ENCODE results near the gene NMNAT2. TPM values are rescaled to one million over a fixed set of nuclear protein-coding genes. Genes with fewer than 3 reads are reported as not detected.

The NMNAT2 gene
- total and polyA plus RNA-seq, 2 donors = 1.4 to 2.4 TPM

DNA sequence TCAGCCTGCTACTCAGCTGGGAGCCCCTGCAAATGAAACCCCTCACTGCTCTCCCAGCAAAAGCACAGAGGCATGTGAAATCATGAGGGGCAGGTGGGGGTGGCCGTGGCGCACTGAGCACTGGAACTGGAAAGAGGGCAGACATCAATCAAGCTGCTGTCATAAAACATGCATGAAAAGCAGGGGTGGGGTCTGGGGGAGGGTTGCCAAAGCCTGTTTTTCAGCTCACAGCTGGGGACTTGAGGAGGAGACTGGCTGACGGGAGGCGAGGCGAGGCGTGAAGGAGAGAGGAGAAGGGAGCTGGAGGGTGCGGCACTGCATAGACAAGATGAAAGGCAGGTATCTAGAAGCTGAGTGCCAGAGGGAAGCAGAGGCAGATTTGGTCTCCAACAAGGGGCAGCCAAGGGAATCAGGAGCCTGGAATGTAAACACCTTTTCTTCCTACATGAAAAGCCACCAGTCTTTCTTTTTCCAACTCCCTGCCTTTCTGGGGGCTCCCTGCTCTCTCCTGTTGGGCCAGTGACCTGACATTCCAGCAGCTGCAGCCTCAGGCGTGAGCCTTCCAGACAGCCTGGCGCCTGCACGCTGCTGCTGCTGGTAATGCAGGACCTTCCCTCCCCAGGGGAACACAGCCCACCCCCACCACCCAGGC, 87.0 kb downstream of the NMNAT2 start:
- Histone ChIP-seq H3K27ac (ENCODE audit: low read depth) (no peak overlapping the region), H3K4me1 (ENCODE audit: insufficient read depth) (no peaks in the 10 kb centered on the region), H3K36me3 (ENCODE audit: insufficient read depth) (no peaks in the 10 kb centered on the region), H3K4me3 (ENCODE audit: low read depth, low read length) (no peak overlapping the region)
- 34% methylated on average over 10 of the region's 10 CpGs for WGBS
- peak; percentile 39 for DNase-seq (ENCODE audit: extremely low spot score)

- Histone ChIP-seq H3K4me1 (ENCODE audit: insufficient read depth) (no peaks in the 10 kb centered on the region), H3K36me3 (ENCODE audit: insufficient read depth) (no peaks in the 10 kb centered on the region), H3K4me3 (ENCODE audit: low read depth, low read length) (no peak overlapping the region), H3K27ac (ENCODE audit: low read depth) (no peak overlapping the region)
- no peak for DNase-seq (ENCODE audit: extremely low spot score)
- WGBS = 93% methylated on average over 4 of the region's 4 CpGs
These were observed 87.8 kb downstream of the NMNAT2 start for GRCh38 chr1:183330335-183330734.

DNA sequence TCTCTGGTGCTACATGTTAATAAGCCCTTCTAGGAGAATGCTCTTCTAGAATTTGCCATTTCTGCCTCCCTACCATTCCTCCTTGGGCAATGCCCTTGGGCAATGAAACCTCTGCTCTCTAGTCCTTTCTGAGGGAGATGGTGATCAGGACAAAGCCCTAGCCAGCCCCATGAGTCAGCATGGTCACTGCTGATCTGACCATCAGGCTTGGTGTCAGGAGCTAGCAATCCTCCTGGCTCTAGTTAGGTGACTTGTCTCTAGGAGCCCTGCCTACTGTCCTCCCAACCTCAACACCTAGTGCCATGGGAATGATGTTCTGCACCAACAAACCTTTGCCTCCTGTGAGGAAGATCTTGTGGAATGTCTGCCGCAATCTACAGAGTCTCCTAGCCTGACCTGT, 89.8 kb downstream of the NMNAT2 start:
- 96% methylated on average over 1 of the region's 1 CpG for WGBS
- H3K27ac ChIP-seq (ENCODE audit: low read depth) = no peak overlapping the region
- H3K4me3 ChIP-seq (ENCODE audit: low read depth, low read length) = no peak overlapping the region
- no peaks in the 10 kb centered on the region for H3K36me3 ChIP-seq (ENCODE audit: insufficient read depth)
- no peaks in the 10 kb centered on the region for H3K4me1 ChIP-seq (ENCODE audit: insufficient read depth)
- no peak for DNase-seq (ENCODE audit: extremely low spot score)

DNA sequence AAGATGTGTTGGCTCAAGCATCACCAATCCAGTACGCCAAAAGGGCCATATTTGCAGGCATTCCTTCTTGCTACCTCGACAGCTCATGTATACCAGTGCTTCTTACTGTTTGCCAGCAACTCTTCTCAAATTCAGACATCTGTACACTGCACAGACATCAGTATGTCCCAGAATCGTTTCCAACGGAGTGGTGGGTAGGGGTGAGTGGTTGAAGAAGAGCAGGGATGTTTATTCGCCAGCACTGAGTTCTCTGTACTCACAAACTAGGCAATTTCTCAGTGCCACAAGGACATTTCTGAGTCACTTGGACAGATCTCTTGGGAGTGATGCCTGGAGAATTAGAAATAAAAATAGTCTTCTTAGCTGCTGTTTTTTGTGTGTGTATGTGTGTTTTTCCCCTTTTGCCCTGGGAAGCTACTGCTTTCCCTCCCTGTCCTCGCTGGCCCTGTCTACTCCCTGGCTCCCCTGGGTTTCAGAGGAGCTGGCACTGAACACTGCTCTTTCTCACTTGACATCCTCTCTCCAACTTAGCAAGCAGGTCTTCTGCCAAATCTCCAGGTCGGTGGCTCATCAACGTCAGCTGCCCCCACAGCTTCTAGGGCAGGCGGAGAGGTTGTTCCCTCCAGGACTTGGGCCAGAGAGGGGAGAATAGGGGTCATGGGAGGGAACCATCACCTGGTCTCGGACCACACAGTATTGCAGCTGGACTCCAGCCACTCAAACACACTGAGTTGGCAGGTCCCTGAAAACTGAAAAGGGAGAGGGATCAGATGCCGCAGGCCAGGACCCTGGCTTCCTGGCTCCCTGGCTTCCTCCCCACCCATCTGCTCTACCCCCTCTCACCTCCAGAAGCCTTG, 90.5 kb downstream of the NMNAT2 start:
- H3K4me3 ChIP-seq (ENCODE audit: low read depth, low read length) = no peak overlapping the region
- no peaks in the 10 kb centered on the region for H3K36me3 ChIP-seq (ENCODE audit: insufficient read depth)
- no peak for DNase-seq (ENCODE audit: extremely low spot score)
- WGBS = 44% methylated on average over 11 of the region's 11 CpGs
- no peak overlapping the region for H3K27ac ChIP-seq (ENCODE audit: low read depth)
- H3K4me1 ChIP-seq (ENCODE audit: insufficient read depth) = no peaks in the 10 kb centered on the region

DNA sequence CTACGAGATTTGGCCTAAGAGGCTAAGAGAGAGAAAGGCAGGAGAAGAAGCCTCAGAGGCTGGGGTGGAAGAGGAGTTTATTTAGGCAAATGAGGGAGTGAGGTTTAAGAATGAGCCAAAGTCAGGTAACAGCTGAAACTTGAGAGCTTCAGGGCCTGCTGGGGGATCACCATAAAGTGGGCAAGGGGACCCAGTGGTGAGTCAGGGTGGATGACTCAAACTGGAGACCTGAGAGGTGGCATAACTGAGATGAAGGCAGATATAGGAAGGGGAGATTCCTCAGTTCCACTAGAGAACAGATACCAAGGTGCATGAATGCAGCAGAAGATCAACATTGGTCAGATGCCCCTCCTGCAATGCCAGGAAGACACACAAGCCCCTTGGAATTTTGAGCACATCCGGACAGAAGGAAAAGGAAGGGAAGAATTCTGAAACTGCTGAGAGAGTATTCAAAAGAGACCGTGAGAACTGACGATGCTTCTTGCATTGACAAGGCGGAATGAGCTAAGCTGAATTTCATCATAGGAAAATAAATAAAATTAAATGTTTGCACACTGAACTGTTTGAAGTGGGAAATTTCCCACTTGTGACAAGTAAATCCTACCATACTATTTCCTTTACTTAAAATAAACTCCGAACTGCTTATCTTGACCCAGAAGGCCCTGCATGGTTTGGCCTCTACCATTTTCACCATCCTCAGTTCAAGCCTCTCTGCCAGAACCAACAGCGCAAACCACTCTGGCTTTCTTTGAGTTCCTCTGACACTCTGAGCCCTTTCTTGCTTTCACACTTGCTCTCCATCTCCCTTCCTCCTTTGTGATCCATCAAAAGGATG, 94.1 kb downstream of the NMNAT2 start:
- no peak for DNase-seq (ENCODE audit: extremely low spot score)
- no peak overlapping the region for H3K4me3 ChIP-seq (ENCODE audit: low read depth, low read length)
- H3K27ac ChIP-seq (ENCODE audit: low read depth) = no peak overlapping the region
- WGBS = 85% methylated on average over 7 of the region's 7 CpGs
- H3K36me3 ChIP-seq (ENCODE audit: insufficient read depth) = no peaks in the 10 kb centered on the region
- H3K4me1 ChIP-seq (ENCODE audit: insufficient read depth) = no peaks in the 10 kb centered on the region

DNA sequence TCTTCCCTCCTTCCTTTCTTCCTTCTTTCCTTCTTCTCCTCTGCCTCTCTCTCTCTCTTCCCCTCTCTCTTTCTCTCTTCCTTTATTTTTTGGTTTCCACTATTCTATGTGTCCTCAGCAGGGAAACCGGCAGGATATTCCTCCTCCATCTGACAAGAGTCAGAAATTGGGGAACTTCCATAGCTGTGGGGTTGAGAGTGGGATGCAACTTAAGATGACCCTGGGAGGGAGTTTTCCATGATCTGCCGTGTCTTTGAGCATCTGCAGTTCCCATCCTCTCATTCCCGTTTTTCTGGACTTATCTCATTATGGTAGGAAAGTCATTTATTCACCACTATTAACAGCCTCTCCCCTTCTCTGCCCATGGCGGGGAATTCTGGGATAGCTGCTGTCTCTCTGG, 98.6 kb downstream of the NMNAT2 start:
- Histone ChIP-seq H3K36me3 (ENCODE audit: insufficient read depth) (no peaks in the 10 kb centered on the region), H3K27ac (ENCODE audit: low read depth) (no peak overlapping the region), H3K4me3 (ENCODE audit: low read depth, low read length) (no peak overlapping the region), H3K4me1 (ENCODE audit: insufficient read depth) (no peaks in the 10 kb centered on the region)
- no peak for DNase-seq (ENCODE audit: extremely low spot score)
- 87% methylated on average over 4 of the region's 4 CpGs for WGBS

DNA sequence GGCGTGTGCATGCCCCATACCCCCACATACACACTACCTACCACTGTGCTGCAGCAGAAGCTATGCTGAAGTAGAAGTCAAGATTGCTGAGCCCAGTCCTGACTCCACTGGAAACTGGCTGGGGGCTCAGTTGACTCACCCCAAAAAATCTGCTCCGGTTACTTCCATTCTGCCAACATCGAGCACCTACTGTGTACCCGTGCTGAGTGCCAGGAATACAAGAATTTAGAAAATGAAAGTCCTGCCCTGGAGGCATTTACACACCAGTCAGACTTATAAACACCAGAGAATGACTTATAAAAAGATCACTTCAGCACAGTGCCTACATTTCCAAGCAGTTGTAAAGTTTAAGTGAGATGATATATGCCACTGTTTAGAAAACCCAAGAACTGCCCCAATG, 99.1 kb downstream of the NMNAT2 start:
- H3K36me3 ChIP-seq (ENCODE audit: insufficient read depth) = no peaks in the 10 kb centered on the region
- DNase-seq (ENCODE audit: extremely low spot score) = no peak
- H3K4me3 ChIP-seq (ENCODE audit: low read depth, low read length) = no peak overlapping the region
- WGBS = 80% methylated on average over 4 of the region's 4 CpGs
- no peaks in the 10 kb centered on the region for H3K4me1 ChIP-seq (ENCODE audit: insufficient read depth)
- H3K27ac ChIP-seq (ENCODE audit: low read depth) = no peak overlapping the region

DNA sequence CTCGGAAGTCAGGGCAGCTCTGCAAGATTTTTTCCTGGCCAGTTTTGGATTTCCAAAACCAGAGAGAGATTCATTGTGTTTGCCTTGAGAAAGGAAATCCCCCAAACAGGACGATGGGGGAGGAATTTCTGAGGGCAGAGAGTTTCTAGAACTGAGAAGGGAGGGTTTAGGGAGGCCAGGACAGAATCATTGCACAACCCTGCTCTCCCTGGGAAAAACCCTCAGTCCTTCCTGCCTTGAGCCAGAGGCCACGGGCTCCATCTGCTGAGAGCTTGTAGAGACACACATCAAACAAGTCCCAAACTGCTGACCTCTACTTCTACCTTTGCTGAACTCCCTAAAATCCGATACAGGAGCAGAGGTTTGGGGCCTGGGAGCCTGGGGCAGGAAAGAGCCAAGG, 99.7 kb downstream of the NMNAT2 start:
- no peaks in the 10 kb centered on the region for H3K4me1 ChIP-seq (ENCODE audit: insufficient read depth)
- DNase-seq (ENCODE audit: extremely low spot score) = peak; percentile 37
- H3K4me3 ChIP-seq (ENCODE audit: low read depth, low read length) = no peak overlapping the region
- H3K27ac ChIP-seq (ENCODE audit: low read depth) = no peak overlapping the region
- H3K36me3 ChIP-seq (ENCODE audit: insufficient read depth) = no peaks in the 10 kb centered on the region
- WGBS = 27% methylated on average over 4 of the region's 4 CpGs

- Histone ChIP-seq H3K4me1 (ENCODE audit: insufficient read depth) (no peaks in the 10 kb centered on the region), H3K4me3 (ENCODE audit: low read depth, low read length) (no peak overlapping the region), H3K27ac (ENCODE audit: low read depth) (no peak overlapping the region), H3K36me3 (ENCODE audit: insufficient read depth) (no peaks in the 10 kb centered on the region)
- WGBS = 67% methylated on average over 6 of the region's 6 CpGs
- DNase-seq (ENCODE audit: extremely low spot score) = no peak
These were observed 102.0 kb downstream of the NMNAT2 start for GRCh38 chr1:183315991-183316758.

DNA sequence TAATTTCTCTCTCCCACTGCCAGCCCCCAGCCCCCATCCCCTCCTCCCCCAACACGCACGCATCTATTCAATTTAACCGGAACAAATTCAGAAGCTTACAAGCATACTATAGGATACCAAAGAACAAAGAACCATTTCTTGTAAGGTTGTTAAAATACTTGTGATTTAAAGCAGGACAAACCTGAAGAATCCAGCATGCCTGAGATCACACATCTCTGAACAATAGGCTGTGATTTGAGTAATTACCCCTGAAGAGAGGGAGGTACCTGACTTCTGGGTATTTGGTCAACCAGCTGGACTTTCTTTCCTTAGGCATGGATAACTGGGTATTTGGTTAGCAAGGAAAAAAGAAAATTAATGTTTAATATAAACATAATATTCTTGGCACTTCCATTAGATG, 105.1 kb downstream of the NMNAT2 start:
- DNase-seq (ENCODE audit: extremely low spot score) = no peak
- H3K4me1 ChIP-seq (ENCODE audit: insufficient read depth) = no peaks in the 10 kb centered on the region
- H3K4me3 ChIP-seq (ENCODE audit: low read depth, low read length) = no peak overlapping the region
- 89% methylated on average over 3 of the region's 3 CpGs for WGBS
- no peak overlapping the region for H3K27ac ChIP-seq (ENCODE audit: low read depth)
- no peaks in the 10 kb centered on the region for H3K36me3 ChIP-seq (ENCODE audit: insufficient read depth)

DNA sequence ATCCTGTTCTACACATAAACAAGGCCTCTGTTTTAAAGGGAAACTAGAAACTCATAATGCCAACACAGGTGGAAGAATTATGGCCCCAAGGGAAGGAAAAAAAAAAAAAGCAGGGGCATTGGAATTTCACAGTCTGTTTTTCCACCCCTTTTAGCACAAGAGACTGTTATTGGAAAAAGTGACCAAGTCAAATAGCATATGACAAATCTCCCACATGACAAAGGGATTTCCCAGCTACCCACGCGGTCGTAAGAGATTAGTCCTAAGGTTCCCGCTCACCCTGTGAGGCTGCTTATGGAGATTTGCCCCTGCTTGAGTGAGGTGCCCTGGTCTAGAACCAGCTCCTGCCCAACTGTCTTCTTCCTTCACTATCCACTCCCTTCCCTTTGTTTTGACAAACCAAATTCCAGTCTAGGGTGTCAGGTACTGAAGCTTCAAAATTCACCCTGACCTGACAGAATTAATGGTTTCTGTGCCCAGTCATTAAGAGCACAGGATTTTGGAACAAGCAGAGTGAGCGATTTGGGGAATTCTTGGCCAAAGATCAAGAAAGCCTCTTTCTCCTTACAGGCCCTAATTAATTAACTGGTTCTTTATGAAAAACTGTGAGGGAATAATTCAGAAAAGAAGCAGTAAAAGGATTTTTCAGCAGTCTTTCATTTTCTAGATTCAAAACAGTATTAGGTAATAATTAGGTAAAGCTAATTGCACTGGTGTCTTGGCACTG, 107.3 kb downstream of the NMNAT2 start:
- DNase-seq (ENCODE audit: extremely low spot score) = no peak
- WGBS = 67% methylated on average over 5 of the region's 5 CpGs
- no peak overlapping the region for H3K27ac ChIP-seq (ENCODE audit: low read depth)
- no peak overlapping the region for H3K4me3 ChIP-seq (ENCODE audit: low read depth, low read length)
- H3K36me3 ChIP-seq (ENCODE audit: insufficient read depth) = no peaks in the 10 kb centered on the region
- H3K4me1 ChIP-seq (ENCODE audit: insufficient read depth) = peaks cover 2% of the 10 kb centered on the region

DNA sequence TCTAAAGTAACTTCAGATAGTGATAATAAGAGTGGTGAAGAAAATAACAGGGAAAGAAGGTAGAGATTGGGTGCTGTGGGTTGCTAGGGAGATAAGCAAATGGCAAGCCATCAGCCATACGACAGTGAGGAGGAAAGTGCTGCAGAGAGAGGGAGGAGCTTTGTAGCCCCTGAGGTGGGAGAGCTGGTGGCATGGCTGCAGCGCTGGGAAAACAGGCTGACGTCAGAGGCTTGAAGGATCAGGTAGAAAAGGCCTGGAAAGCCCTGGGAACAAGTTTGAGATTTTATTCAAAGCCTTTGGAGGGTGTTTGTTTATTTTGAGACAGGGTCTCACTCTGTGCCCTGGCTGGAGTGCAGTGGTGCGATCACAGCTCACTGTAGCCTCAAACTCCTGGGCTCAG, 109.5 kb downstream of the NMNAT2 start:
- Histone ChIP-seq H3K27ac (ENCODE audit: low read depth) (no peak overlapping the region), H3K4me1 (ENCODE audit: insufficient read depth) (peaks cover 2% of the 10 kb centered on the region), H3K4me3 (ENCODE audit: low read depth, low read length) (no peak overlapping the region), H3K36me3 (ENCODE audit: insufficient read depth) (no peaks in the 10 kb centered on the region)
- 91% methylated on average over 4 of the region's 4 CpGs for WGBS
- no peak for DNase-seq (ENCODE audit: extremely low spot score)
